Measurements from ENCODE around the gene ARL9.

- TF ChIP-seq CTCF (IDR thresholded peaks at IDR 0.05; ENCODE audit: poor library complexity, severe bottlenecking) (no peak), TAF1 (IDR thresholded peaks at IDR 0.05; ENCODE audit: low read depth) (no peak), EZH2 (IDR thresholded peaks at IDR 0.05; ENCODE audit: borderline replicate concordance, insufficient read depth, low read length, poor library complexity, severe bottlenecking) (no peak), POLR2AphosphoS5 (IDR thresholded peaks at IDR 0.05) (no peak), RAD21 (conservative IDR thresholded peaks at IDR 0.05) (no peak), MXI1 (conservative IDR thresholded peaks at IDR 0.05; ENCODE audit: poor library complexity, severe bottlenecking) (no peak), EP300 (conservative IDR thresholded peaks at IDR 0.05; ENCODE audit: poor library complexity, severe bottlenecking) (no peak), SMC3 (conservative IDR thresholded peaks at IDR 0.05; ENCODE audit: poor library complexity) (no peak)
- TF ChIP-seq, protein P1, sequence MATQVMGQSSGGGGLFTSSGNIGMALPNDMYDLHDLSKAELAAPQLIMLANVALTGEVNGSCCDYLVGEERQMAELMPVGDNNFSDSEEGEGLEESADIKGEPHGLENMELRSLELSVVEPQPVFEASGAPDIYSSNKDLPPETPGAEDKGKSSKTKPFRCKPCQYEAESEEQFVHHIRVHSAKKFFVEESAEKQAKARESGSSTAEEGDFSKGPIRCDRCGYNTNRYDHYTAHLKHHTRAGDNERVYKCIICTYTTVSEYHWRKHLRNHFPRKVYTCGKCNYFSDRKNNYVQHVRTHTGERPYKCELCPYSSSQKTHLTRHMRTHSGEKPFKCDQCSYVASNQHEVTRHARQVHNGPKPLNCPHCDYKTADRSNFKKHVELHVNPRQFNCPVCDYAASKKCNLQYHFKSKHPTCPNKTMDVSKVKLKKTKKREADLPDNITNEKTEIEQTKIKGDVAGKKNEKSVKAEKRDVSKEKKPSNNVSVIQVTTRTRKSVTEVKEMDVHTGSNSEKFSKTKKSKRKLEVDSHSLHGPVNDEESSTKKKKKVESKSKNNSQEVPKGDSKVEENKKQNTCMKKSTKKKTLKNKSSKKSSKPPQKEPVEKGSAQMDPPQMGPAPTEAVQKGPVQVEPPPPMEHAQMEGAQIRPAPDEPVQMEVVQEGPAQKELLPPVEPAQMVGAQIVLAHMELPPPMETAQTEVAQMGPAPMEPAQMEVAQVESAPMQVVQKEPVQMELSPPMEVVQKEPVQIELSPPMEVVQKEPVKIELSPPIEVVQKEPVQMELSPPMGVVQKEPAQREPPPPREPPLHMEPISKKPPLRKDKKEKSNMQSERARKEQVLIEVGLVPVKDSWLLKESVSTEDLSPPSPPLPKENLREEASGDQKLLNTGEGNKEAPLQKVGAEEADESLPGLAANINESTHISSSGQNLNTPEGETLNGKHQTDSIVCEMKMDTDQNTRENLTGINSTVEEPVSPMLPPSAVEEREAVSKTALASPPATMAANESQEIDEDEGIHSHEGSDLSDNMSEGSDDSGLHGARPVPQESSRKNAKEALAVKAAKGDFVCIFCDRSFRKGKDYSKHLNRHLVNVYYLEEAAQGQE (IDR thresholded peaks at IDR 0.05; ENCODE audit: borderline replicate concordance): no peak
Measured at GRCh38 chr4:56532239-56532638, 26.6 kb downstream of the ARL9 start.
